Left kidney (tissue), 2 donors: ENCODE measurements around the gene MDM2. TPM values are rescaled to one million over a fixed set of nuclear protein-coding genes. Genes with fewer than 3 reads are reported as not detected.
A peak's percentile ranks its signal among the peaks of the same experiment; 100 is the strongest.

Source experiments
- DNase-seq: peaks from one replicate; pipeline ENCODE4 v3.0.0-alpha.2; 2013
- polyA plus RNA-seq: library from polyadenylated mRNA; unstranded; fragments of 120-200 nt; gene quantifications from one replicate; pipeline ENCODE4 v1.2.1, GENCODE V29; 2013; ENCODE audit not compliant: insufficient read length

Gene MDM2
- polyA plus RNA-seq, 1 donor: 80.4 TPM

DNA sequence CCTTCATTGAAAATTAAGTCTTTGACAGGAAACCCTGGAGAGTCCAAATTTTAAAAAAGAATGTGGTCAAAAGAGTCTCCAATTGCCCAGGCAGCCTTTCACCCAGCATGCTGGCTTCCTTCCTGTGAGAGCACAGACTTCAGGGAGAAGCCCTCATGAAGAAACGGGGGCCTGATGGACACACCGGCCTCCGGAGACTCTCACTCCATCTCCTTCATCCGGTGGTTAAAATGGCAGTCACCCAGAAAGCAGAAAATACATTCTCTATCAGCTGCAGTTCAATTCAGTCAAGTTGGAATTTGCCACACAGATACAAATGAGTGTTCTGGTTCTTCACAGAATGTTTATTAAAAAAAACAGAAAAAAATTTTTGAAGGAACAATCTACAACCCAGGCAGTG, 68.5 kb downstream of the MDM2 start:
- DNase-seq: no peak

DNA sequence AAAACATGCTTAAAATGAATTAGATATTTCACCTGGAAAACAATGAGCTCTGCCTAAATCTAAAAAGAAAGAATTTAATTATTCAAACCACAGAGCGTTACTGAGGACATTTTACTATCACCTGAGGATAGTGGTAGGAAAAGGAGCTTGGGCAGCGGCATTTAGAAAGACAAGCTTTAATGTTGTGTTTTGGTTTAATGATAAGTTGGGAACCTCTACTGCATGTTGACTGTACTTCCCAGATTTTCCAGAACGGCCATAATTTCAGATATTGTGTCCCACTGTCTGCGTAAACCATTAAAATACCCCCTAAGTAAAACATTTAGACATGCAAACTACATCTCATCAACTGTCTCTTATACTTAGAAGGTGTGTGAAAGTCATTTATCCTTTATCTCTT, 69.6 kb downstream of the MDM2 start:
- no peak for DNase-seq

DNA sequence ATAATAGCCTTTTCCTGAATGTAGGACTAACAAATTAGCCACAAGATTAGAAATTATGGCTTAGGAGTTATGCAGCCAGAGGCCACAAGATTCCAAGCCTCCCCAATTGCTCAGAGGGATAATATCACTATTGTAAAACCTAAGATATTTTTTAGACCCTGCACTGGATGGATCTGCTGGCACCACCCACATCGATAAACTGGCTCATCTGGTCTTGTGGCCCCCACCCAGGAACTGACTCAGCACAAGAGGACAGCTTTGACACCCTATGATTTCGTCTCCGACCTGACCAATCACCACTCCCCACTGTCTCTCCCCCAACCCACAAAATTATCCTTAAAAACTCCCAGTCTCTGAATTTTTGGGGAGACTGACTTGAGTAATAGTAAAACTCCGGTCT, 70.3 kb downstream of the MDM2 start:
- no peak for DNase-seq

DNA sequence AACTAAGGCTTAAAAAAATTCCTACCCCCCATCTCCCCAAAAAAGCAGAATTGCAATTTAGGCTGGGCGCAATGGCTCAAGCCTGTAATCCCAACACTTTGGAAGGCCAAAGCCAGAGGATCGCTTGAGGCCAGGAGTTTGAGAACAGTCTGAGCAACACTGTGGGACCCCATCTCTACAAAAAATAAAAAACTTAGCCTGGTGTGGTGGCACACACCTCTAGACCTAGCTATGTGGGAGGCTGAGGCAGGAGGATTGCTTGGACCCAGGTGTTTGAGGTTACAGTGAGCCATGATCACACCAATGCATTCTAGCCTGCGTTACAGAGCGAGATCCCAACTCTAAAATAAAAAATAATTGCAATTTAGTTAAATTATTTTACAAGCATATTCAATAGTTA, 70.9 kb downstream of the MDM2 start:
- no peak for DNase-seq

DNA sequence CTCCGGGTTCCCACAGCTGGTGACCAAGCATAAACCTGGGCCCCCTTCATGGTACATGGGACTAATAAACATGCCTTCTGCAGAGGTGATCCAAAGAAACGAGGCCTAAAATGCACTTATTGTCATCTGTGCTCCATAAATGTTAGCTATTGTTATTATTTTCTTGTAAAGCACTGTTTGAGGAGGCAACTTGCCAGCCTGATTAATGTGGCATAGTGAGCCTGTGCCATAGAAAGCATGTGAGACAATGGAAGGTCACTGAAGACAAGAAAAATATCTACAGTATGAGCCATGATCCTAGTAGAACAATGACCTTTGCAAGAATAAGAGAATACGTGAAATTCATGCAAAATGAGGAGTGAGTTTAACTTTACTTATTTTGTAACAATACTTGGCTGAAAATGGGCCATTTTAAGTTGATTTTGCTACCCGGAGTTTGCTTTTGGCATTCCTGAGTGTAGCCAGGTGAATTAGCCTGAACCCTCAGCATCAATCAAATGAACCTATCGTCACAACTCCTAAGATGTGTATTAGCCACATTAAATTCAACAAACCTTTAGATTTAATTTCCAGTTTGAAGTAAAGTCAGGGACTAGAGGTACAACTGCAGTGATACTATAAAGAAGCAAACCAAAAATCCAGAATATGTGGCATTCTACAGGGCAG, 72.8 kb downstream of the MDM2 start:
- DNase-seq: no peak

DNA sequence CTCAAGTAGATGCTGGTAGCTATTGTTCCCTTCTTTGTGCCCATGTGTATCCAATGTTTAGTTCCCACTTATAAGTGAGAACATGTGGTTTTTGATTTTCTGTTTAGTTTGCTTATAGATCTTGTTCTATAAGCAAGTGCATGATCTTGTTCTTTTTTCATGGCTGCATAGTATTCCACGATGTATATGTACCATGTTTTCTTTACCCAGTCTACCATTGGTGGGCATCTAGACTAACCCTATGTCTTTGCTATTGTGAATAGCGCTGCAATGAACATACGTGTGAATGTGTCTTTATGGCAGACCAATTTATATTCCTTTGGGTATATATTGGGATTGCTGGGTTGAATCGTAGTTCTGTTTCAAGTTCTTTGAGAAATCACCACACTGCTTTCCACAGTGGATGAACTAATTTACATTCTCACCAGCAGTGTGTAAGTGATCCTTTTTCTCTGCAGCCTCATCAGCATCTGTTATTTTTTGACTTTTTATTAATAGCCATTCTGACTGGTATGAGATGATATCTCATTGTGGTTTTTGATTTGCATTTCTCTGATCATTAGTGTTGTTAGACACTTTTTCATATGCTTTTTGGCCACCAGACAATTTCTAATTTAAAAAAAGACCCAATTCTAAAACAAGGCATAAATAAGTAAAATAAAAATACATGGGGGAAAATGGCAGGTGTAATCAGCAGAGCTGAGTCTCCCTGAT, 74.4 kb downstream of the MDM2 start:
- no peak for DNase-seq

DNA sequence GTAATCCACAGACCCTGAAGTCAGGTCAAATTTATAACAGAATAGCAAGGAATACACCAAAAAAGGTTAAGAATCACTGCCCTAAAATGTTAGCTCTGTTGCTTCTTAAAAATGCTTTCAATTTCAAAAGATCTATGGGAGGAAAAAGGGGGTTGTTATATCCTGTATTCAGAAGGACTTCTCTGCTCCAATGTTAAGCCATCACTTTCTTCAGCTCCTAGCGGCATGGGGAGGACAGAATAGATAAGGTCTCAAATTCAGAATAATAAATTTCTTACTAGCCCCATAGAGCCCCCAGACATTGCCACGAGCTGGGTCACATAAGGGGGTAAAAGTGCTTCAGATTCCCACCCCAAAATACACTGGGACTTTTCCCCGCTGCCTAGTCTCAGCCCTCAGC, 75.2 kb downstream of the MDM2 start:
- DNase-seq: no peak

DNA sequence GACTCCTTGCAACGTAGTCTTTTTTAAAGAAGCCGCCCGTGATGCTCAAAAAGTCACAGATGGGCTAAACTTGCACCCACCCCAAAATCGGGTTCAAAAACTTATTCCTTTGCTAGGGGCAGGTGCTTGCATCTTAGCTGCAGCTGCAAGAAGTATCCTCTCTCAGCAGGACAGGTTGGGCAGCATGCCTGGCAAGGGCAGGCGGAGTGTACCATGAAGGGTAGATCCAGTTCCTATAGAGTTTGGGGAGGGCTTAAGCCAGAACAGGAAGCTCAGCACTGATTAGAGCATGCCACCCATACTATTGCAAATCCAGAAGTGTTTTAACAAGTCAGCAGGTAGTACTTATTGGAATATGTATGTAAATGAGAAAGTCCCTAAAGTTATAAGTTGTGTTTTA, 76.3 kb downstream of the MDM2 start:
- no peak for DNase-seq

DNA sequence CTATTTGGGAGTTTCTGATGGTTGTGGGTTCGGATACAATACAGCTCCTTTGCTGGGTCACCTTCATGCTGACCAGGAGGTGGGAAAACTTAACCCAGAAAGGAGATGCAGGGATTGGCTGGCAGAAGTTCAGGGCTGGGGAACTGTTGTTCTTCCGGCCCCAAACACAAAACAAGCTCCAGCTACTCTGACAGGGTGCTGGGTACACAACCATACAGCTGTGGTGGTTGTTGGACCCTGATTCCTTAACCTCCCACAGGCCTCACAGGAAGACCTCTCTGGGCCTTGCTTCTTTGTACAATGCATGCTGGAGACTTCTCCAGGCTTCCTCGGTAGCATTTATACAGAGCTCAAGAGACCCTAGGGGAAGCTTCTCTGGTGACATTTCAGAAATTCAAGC, 77.4 kb downstream of the MDM2 start:
- no peak for DNase-seq

- DNase-seq: no peak
Measured at GRCh38 chr12:68886636-68887572, 78.9 kb downstream of the MDM2 start.

DNA sequence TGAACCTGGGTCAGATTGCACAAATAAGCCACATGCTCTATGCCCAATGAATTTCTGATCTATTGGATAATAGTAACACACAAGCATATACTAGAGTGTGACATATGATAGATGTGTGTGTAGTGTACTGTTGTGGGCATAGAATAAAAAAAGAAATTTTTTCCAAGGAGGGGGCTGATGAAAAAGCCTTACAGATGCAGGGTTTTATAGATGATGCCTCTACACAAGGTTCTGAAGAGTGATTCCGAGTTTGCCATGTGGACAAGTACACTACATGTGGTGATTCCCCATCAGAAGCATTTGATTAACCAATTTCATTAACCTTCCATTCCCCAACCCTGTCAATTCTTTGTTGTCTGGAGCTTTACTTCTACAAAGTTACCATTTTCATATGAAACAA, 79.7 kb downstream of the MDM2 start:
- no peak for DNase-seq

DNA sequence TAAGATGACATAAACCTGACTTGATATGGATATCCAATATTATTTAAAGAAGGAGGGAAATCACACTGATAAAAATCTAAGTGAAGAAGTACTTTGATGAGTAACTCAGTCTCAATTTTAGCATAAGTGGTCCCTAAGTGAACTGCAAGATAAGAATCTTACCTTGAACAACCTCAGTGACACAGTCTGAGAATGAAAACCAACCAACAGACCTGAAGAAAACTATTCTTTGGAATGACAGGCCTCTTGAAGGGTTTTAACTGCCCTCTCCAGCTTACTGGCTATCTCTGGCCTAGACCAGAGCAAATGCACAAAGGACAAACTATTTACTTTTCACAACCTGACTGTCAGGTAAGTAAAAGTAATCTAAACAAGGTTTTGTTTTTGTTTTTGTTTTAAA, 80.3 kb downstream of the MDM2 start:
- DNase-seq: no peak

- DNase-seq: no peak
Measured at GRCh38 chr12:68890701-68891113, 82.7 kb downstream of the MDM2 start.

GRCh38 chr12:68891141-68891540, 83.2 kb downstream of the MDM2 start:
- no peak for DNase-seq

DNA sequence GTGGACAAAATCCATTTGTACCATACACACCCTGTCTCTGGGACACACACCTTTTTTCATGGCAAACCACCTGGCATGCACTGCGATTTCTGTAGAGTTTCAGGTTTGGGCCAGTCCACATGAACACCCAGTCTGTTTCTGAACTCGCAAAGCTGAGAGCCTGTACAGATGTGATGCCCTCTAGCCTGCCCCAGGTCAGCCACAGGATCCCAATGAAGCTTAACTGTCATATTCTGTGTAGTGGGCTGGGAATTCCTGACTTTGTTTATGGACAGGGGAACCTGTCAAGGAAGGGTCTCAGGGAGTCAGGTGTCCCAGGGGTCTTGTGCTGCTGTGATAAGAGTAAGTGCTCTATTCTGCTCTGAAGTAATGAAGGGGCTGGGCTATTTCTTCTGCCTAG, 85.2 kb downstream of the MDM2 start:
- no peak for DNase-seq

- DNase-seq: no peak
Measured at GRCh38 chr12:68893741-68894140, 85.8 kb downstream of the MDM2 start.

GRCh38 chr12:68894276-68894855, 86.4 kb downstream of the MDM2 start:
- no peak for DNase-seq

GRCh38 chr12:68896881-68897540, 89.0 kb downstream of the MDM2 start:
- peak; percentile 40 for DNase-seq

- DNase-seq: peak; percentile 18
Measured at GRCh38 chr12:68899251-68899771, 91.3 kb downstream of the MDM2 start.

- DNase-seq: no peak
Measured at GRCh38 chr12:68900241-68900640, 92.3 kb downstream of the MDM2 start.
